Jurkat, Clone E6-1 (cell line): ENCODE data around the gene ELK3.

Experiments
- DNase-seq: peaks from one replicate; pipeline ENCODE4 v3.0.0-alpha.2; 2011; ENCODE audit warnings: low read depth, low spot score
- H3K4me3 ChIP-seq: 2 replicates; pipeline ENCODE4 v1.5.1; 2011; ENCODE audit warnings: mild to moderate bottlenecking, low read length, control low read depth, moderate library complexity

Gene ELK3

DNA sequence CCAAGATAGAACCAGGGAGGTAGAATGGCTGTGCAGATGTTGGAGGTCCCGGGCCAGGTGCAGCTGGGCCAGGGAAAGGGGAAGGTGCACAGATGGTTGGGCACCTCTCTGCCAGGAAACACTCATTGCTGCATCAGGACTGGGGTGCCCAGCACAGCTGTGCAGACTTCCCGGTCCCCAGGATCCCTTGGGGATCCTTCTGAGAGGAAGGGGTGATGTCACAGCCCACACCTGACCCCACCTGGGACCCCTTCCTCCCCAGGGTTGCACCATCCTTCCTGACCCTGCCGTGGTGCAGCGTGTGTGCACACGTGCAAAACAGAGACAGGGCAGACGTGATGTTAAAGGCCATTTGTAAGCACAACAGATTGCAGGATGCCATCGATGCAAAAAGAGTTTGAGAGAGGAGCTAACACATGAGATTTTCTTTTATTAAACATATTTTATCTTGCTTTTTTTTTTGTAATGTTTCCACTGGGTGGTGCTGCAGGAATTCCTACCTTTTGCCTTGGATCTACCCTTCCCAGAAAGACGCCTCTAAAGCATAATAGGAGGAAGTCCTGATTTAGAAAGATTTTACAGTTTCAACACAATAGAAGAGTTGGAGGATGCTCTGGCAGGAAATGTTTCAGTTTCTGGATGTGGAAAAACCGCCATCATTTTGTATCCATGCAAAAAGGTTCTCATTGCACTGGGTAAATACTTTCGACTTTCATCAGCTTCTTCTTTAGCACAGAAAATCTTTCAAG is 14.8 kb downstream of the ELK3 start:
- H3K4me3 ChIP-seq: no peak overlapping the region
- DNase-seq: no peak

DNA sequence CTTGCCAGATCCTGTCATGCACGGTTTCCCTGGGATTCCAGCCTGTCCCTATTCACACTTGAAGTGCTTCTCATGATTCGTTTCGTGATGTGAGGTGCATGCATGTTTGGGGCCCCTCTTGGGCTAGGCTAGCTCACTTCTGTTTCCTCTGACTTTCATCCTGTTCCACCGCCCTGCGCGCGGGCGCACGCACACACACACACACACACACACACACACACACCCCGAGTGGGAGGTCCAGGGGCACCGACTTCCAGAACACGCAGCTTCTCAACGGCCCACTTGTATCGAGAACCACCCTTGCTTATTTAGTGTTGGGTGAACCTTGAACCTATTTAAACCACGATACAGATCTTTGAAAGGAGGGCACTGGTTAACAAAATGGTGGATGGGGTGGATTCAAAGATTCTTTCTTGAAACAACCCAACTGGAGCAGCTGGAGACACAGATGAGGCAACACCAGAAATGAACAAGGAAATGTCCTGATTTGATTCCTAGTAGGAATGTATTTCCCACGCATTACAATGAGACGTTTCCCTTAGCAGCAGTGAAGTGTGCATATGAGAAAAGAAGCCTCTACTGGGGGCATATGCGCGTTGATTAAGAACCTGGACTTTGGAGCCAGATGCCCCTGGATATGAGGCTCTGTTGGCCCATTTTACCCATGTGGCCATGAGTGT is 16.3 kb downstream of the ELK3 start:
- no peak overlapping the region for H3K4me3 ChIP-seq
- no peak for DNase-seq

DNA sequence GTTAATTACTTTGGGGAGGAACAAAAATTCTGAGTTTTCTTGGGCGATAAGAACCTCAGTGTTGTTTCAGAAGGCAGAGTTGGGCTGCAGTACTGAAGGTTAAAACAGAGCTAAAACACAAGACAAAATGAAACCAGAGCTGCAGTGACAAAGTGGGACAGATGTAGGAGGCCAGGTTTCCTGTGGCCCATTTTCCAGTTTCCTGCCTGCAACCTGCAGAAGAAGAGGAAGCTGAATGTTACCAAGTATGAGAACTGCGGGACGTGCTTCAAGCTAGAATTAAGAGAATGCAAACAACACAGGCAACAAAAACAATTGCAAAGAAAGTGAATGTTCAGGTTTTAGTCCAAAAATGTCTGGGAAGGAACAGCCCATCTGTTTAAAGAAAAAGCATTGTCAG is 17.8 kb downstream of the ELK3 start:
- no peak overlapping the region for H3K4me3 ChIP-seq
- peak; percentile 37 for DNase-seq

DNA sequence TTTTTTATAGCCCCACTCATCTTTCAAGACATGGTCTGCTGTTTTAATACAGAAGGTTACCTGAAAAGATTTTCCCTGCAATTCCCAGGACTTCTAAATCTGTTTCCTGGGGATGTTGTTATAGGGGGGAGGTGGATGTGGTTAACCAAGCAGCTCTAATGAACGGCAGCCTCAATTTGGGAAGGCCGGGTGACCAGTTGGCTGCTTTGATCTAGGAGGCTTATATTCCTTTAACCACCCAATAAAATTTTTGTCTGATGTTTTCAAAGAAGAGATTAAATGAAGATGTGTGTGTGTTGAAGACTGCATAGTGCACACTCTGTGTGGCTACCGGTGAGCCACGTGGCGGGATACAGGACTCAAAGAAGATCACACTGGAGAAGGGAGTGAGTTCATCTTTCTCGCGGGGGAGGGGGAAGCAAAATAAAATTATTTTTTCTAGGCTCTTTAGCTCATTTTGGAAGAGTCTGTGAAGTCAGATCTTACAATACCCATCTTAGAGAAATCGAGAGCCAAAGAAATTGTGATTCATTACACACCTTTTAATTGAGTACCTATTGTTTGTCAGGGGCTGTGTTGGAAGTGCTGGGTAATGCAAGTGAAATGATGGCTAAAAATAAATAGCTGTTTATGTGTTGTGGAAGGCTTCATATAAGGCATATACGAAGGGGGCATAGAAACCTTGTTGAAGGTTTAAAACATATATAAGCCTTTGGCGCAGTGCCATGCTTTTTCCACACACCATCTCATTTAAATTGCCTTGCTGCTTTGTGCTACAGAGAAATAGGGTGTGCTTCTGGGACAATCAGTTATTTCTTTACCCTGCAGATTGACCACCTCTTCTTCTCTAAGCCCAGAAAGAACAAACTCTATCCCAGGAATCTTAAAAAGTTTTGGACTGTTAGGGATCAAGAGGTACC is 18.5 kb downstream of the ELK3 start:
- DNase-seq: no peak
- no peak overlapping the region for H3K4me3 ChIP-seq

DNA sequence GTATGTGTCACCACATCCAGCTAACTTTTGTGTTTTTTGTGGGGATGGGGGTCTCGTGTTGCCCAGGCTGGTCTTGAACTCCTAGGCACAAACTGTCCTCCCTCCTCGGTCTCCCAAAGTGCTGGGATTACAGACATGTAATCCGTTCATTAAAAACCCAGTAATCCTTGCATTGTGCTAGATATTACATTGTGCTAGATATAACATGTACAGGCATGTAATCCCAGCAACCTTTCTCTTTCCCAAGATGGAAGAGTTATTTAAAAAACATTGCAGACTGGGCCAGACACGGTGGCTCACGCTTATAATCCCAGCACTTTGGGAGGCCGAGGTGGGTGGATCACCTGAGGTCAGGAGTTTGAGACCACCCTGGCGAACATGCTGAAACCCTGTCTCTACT is 19.7 kb downstream of the ELK3 start:
- DNase-seq: no peak
- no peak overlapping the region for H3K4me3 ChIP-seq

GRCh38 chr12:96215919-96216273 is 21.7 kb downstream of the ELK3 start:
- no peak overlapping the region for H3K4me3 ChIP-seq
- DNase-seq: no peak

GRCh38 chr12:96218989-96219678 is 25.0 kb downstream of the ELK3 start:
- H3K4me3 ChIP-seq: no peak overlapping the region

GRCh38 chr12:96219700-96220206 is 25.6 kb downstream of the ELK3 start:
- DNase-seq: no peak
- H3K4me3 ChIP-seq: no peak overlapping the region

More at GRCh38 chr12:96218989-96219678, 25.0 kb downstream of the ELK3 start:
- DNase-seq: no peak

DNA sequence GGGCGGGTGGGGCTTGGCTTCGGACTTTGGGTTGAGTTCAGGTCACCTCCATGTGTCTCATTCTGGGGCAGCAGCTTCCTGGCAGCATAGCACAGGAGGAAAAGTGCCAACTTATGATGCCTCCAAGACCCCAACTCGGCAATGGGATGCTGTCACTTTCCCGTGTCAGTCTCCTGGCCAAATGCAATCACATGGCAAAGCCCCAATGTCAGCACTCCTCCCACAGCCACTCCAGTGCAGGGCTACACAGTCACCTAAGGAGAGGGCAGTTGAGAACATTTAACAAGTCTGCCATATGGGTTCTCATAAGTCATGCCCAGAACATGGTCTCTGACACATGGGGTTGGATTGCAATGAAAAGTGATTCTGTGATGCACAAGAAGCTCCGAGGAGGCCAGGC is 26.7 kb downstream of the ELK3 start:
- H3K4me3 ChIP-seq: no peak overlapping the region
- DNase-seq: no peak

DNA sequence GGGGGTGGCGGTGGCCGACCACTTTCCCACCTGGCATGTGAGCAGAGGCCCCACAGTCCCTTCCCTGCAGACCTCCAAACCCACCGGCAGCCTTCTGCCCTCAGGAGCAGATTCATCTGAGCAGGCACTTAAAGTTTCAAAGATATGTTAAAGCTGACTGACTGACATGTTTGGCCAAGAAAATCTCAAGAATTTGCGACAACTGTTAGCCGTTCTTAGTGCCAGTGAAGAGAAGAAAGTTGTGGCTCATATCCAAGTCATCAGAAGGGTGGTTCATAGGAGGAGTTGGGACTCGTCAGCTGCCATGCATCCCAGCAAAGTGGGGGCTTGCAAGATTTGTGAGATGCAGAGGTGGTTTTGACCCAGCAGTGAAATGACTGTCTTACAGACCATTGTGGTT is 27.2 kb downstream of the ELK3 start:
- no peak overlapping the region for H3K4me3 ChIP-seq
- no peak for DNase-seq

DNA sequence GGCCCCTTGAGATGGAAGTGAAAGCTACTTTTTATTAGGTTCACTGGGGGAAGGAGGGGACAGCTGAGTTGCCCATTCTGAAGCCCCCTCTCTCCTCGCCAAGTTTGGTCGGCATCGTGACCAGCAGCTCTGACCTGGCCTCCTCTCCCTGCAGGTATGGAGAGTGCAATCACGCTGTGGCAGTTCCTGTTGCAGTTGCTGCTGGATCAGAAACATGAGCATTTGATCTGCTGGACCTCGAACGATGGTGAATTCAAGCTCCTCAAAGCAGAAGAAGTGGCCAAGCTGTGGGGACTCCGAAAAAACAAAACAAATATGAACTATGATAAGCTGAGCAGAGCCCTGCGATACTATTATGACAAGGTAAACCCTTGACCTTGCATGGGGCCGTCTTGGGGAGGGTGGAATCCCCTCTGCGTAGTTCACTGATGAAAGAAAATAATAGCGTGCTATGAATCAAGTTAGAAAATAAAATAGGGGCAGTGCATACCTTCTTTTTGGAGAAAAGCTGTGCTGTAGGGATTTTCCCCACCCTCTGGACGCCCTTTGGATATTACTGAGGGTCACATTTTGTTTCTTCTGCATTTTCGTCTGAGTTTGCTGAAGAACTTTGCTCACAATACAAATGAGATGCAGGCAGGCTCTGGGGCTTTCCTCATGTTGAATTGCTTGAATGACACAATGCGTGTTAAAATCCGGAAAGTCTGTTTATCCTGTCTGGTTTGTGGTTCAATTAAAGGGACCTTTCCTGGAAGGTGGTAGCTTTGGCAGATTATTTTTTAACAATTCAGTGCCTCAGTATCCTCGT is 29.4 kb downstream of the ELK3 start:
- no peak overlapping the region for H3K4me3 ChIP-seq
- no peak for DNase-seq

GRCh38 chr12:96224219-96224615 is 30.0 kb downstream of the ELK3 start:
- no peak overlapping the region for H3K4me3 ChIP-seq
- no peak for DNase-seq

DNA sequence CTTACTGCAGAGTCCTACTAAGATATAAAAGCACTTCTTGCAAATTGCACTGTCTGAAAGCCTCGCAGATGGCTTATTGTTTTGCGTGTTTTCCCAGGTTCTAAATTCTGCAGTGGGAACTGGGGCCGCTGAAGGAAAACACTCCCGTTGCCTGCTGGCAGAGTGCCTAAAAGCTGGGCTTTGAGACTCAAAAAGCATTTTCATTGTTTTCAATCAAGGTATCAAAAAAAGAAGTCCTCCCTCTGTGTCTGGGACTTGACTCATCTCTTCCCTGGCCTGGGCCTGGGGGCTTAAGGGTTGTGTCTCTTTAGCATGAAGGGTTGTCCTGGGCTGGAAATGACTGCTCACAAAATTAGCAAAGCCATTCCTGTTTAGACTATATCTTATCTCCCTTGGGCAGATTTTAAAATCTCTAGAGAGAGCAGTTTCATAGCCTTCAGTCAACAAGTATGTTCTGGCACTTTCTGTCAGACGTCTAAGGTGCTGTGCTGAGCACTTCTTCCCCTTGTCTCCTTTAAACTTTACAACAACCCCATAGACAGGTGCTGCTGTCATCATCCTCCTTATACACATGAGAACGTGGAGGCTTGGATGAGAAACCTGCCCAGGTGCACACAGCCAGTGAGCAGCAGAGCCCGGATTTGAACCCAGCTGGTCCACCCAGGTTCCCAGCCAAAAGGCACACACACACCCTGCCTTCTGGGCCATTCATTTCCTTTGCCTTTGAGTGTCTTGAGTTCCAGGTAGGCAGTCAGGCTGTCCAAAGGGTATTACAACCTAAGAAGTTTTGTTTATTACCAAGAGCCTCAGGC is 31.1 kb downstream of the ELK3 start:
- no peak for DNase-seq
- H3K4me3 ChIP-seq: no peak overlapping the region

- H3K4me3 ChIP-seq: no peak overlapping the region
- DNase-seq: no peak
These were observed 31.8 kb downstream of the ELK3 start for GRCh38 chr12:96225994-96226399.

- no peak overlapping the region for H3K4me3 ChIP-seq
- no peak for DNase-seq
These were observed 32.2 kb downstream of the ELK3 start for GRCh38 chr12:96226401-96226800.

GRCh38 chr12:96226801-96227348 is 32.7 kb downstream of the ELK3 start:
- no peak overlapping the region for H3K4me3 ChIP-seq
- DNase-seq: no peak

- no peak overlapping the region for H3K4me3 ChIP-seq
- no peak for DNase-seq
These were observed 33.4 kb downstream of the ELK3 start for GRCh38 chr12:96227365-96228106.
